ENCODE data around the gene BACE1-AS. TPM values are rescaled to one million over a fixed set of nuclear protein-coding genes. Genes with fewer than 3 reads are reported as not detected.

The BACE1-AS gene
- total and polyA plus RNA-seq, 2 experiments from 2014 or later, result 3.6 to 3.9 TPM

DNA sequence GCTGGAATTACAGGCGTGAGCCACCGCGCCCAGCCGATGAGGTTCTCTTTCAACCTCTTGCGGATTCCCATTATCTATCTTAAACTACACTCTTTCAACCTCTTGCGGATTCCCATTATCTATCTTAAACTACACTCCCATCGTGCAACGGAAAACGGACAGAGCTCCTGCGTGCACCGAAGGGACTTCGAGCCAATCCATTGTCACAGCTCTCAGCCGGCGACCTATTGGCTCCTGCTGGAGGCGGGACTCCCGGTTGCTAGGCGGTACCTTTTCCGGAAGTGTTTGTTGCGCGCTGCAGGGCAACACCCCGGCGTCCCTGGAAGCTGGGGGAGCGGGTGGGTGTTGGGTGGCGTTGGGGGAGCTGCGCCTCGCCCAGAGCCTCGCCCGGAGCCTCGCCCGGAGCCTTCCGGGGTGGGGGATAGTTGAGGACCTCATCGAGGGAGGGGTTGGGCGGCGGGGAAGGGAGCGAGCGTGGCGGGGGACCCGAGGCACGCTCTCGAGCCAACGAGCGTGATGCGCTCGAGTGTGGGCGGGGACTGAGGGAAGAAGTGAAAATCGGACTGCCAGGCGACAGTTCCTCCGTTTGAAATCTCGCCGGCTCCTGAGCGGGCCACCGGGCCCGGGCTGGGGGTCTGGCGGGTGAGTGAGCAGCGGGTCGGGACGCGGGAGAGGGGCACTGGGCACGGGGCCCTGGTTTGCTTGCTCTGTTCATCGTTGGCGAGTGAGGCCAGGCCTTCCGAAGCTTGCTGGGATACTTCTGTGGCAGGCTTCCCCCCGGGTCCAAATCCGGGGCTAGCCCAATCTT lies 36.6 kb downstream of the BACE1-AS start, which contains the start of gene CEP164:
Gene CEP164 (plus strand): TSS at position 288 of the 808 bp plus-strand sequence. CDS start 10,733 bp downstream, outside the sequence.
- peak within 1 kb of the TSS; percentile 85 for H3K27ac ChIP-seq
- H3K27me3 ChIP-seq, result no peaks in the 10 kb centered on the region
- no peaks in the 10 kb centered on the region for H3K36me3 ChIP-seq (replicated peaks; ENCODE audit: insufficient read depth, low read depth)
- no peaks in the 10 kb centered on the region for H4K20me1 ChIP-seq (ENCODE audit: insufficient read depth, poor library complexity, severe bottlenecking)
- peak within 1 kb of the TSS; percentile 75 for H3K4me2 ChIP-seq
- TF ChIP-seq EZH2 (IDR thresholded peaks at IDR 0.05; ENCODE audit: borderline replicate concordance) (no peak), EZH2phosphoT487 (IDR thresholded peaks at IDR 0.05; ENCODE audit: low read depth, severe bottlenecking, unreplicated experiment) (no peak)
- TF ChIP-seq, protein P1, sequence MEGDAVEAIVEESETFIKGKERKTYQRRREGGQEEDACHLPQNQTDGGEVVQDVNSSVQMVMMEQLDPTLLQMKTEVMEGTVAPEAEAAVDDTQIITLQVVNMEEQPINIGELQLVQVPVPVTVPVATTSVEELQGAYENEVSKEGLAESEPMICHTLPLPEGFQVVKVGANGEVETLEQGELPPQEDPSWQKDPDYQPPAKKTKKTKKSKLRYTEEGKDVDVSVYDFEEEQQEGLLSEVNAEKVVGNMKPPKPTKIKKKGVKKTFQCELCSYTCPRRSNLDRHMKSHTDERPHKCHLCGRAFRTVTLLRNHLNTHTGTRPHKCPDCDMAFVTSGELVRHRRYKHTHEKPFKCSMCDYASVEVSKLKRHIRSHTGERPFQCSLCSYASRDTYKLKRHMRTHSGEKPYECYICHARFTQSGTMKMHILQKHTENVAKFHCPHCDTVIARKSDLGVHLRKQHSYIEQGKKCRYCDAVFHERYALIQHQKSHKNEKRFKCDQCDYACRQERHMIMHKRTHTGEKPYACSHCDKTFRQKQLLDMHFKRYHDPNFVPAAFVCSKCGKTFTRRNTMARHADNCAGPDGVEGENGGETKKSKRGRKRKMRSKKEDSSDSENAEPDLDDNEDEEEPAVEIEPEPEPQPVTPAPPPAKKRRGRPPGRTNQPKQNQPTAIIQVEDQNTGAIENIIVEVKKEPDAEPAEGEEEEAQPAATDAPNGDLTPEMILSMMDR (IDR thresholded peaks at IDR 0.05; ENCODE audit: poor library complexity), result no peak
- H3K4me3 ChIP-seq, result peak within 1 kb of the TSS; percentile 78
- DNase-seq (ENCODE audit: low spot score), result peak; percentile 95
- no peaks in the 10 kb centered on the region for H3K9me2 ChIP-seq (replicated peaks; ENCODE audit: insufficient read depth)
- H3K9me3 ChIP-seq (ENCODE audit: low read depth), result no peaks in the 10 kb centered on the region
- H3K4me1 ChIP-seq (ENCODE audit: insufficient read depth), result peaks cover 6% of the 10 kb centered on the region
- WGBS (ENCODE audit: low lambda C conversion rate, missing lambda C conversion rate), result 3% methylated on average over 38 of the region's 64 CpGs
- peaks cover 20% of the 10 kb centered on the region for H3K79me2 ChIP-seq
- H2AFZ ChIP-seq, result peak within 1 kb of the TSS; percentile 77

DNA sequence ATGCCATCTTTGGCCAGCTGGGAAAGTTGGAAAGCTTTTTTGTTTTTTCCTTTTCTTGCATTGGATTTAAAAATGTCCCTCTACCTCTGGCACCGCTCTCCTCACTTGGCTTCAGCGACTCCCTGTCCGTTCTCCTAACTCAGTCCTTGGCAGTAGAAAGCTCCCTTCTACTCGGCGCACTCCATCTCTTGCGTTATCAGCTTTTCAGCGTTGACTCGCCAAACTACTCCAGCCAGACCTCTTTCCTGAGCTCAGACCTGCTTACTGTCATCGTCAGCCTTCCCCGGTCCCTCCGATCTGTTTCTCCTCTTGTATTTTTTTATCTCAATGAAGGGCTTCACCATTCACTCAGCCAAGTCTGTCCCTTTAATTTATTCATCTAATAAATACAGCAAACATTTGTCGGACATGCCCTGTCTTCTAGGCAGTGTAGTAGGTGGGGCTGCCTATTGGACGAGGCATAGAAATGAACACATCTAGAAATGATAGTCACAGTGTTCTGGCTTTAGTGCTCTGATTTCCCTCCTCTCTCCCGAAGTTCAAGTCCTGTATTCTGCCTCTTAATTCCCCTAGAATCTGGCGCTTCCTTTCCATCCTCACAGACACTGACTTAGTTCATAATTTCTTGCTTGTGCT lies 37.3 kb downstream of the BACE1-AS start:
- H2AFZ ChIP-seq, result peak overlapping the region; percentile 77
- DNase-seq (ENCODE audit: low spot score), result peak; percentile 51

DNA sequence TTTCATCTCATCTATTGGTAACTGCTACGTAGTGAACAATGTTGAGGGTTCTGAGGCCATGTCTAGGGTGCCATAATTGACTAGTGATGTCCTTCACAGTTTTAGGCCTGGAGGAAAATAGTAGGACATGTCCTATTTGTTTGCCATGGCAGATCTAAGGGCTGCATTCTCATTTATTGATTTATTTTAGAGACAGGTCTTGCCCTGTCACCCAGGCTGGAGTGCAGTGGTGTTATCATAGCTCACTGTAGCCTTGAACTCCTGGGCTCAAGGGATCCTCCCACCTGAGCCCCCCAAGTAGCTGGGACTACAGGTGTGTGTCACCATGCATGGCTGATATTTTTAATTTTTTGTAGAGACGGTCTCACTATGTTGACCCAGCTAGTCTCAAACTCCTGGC lies 41.7 kb downstream of the BACE1-AS start:
- WGBS (ENCODE audit: low lambda C conversion rate, missing lambda C conversion rate), result 82% methylated on average over 2 of the region's 2 CpGs
- Histone ChIP-seq H3K79me2 (peaks cover 20% of the 10 kb centered on the region), H4K20me1 (ENCODE audit: insufficient read depth, poor library complexity, severe bottlenecking) (no peaks in the 10 kb centered on the region), H3K4me1 (ENCODE audit: insufficient read depth) (peaks cover 6% of the 10 kb centered on the region), H3K27ac (no peak overlapping the region), H2AFZ (no peak overlapping the region), H3K27me3 (no peaks in the 10 kb centered on the region), H3K9me3 (ENCODE audit: low read depth) (no peaks in the 10 kb centered on the region), H3K4me2 (no peak overlapping the region), H3K4me3 (no peak overlapping the region), H3K9me2 (replicated peaks; ENCODE audit: insufficient read depth) (no peaks in the 10 kb centered on the region), H3K36me3 (replicated peaks; ENCODE audit: insufficient read depth, low read depth) (no peaks in the 10 kb centered on the region)
- TF ChIP-seq, protein P1 (IDR thresholded peaks at IDR 0.05; ENCODE audit: poor library complexity), result no peak
- TF ChIP-seq EZH2 (IDR thresholded peaks at IDR 0.05; ENCODE audit: borderline replicate concordance) (no peak), EZH2phosphoT487 (IDR thresholded peaks at IDR 0.05; ENCODE audit: low read depth, severe bottlenecking, unreplicated experiment) (no peak)
- DNase-seq (ENCODE audit: low spot score), result no peak

More for the DNA sequence above, 37.3 kb downstream of the BACE1-AS start:
- Histone ChIP-seq H3K4me2 (peak overlapping the region; percentile 75), H4K20me1 (ENCODE audit: insufficient read depth, poor library complexity, severe bottlenecking) (no peaks in the 10 kb centered on the region), H3K36me3 (replicated peaks; ENCODE audit: insufficient read depth, low read depth) (no peaks in the 10 kb centered on the region), H3K27me3 (no peaks in the 10 kb centered on the region), H3K9me2 (replicated peaks; ENCODE audit: insufficient read depth) (no peaks in the 10 kb centered on the region), H3K4me1 (ENCODE audit: insufficient read depth) (peaks cover 6% of the 10 kb centered on the region), H3K4me3 (peak overlapping the region; percentile 78), H3K9me3 (ENCODE audit: low read depth) (no peaks in the 10 kb centered on the region), H3K79me2 (peaks cover 20% of the 10 kb centered on the region), H3K27ac (peak overlapping the region; percentile 85)
- WGBS (ENCODE audit: low lambda C conversion rate, missing lambda C conversion rate), result 10% methylated on average over 15 of the region's 15 CpGs
- TF ChIP-seq EZH2 (IDR thresholded peaks at IDR 0.05; ENCODE audit: borderline replicate concordance) (no peak), EZH2phosphoT487 (IDR thresholded peaks at IDR 0.05; ENCODE audit: low read depth, severe bottlenecking, unreplicated experiment) (no peak)
- TF ChIP-seq, protein P1 (IDR thresholded peaks at IDR 0.05; ENCODE audit: poor library complexity), result no peak
